Stomach (tissue), 9 donors: ENCODE data around the gene DENND2A. TPM values are rescaled to one million over a fixed set of nuclear protein-coding genes. Genes with fewer than 3 reads are reported as not detected.
"Not testable (repeated sequence)": the region's sequence is repeated elsewhere in the genome, so short reads cannot be mapped to it uniquely, and the experiment has no call there.

ENCODE experiments used
- DNase-seq, 2 donors: peaks; one replicate each; pipeline versions ENCODE4 v3.0.0 to v3.0.0-alpha.2; 2013 to 2019
- H3K27ac ChIP-seq, 5 donors: fragments of 200-600 bp in 4 of 5; sonication (generic) in 4 of 5; one replicate each; pipeline ENCODE4 v1.5.1; 2013 to 2019; ENCODE audit warnings: mild to moderate bottlenecking in 1 of 5, moderate library complexity in 1 of 5
- H3K27me3 ChIP-seq, 3 donors: fragments of 200-600 bp; sonication (generic); one replicate each; pipeline ENCODE4 v1.5.1; 2017 to 2019; ENCODE audit warnings: mixed run types in 1 of 3
- H3K36me3 ChIP-seq, 4 donors: fragments of 200-600 bp; sonication (generic); 1 replicate in 3 of 4; 2 replicates in 1 of 4; pipeline ENCODE4 v1.5.1; 2016 to 2019
- H3K4me1 ChIP-seq, 4 donors: fragments of 200-600 bp; sonication (generic); one replicate each; pipeline ENCODE4 v1.5.1; 2016 to 2019
- H3K4me3 ChIP-seq, 4 donors: fragments of 200-600 bp; sonication (generic) in 3 of 4; one replicate each; pipeline ENCODE4 v1.5.1; 2016 to 2019; ENCODE audit warnings: mild to moderate bottlenecking in 1 of 4
- H3K9me3 ChIP-seq, 4 donors: fragments of 200-600 bp; sonication (generic); one replicate each; pipeline ENCODE4 v1.5.1; 2016 to 2019
- CTCF ChIP-seq, 7 experiments: fragments of 450-650 bp in 4 of 7; fragments of 200-600 bp in 3 of 7; sonication (generic) in 3 of 7; IDR thresholded peaks; one replicate each; pipeline ENCODE4 v1.5.1; 2016 to 2019; ENCODE audit warnings: antibody characterized with exemption in 7 of 7, control low read depth in 2 of 7, mild to moderate bottlenecking in 1 of 7
- EP300 ChIP-seq: sonication (generic); formaldehyde crosslinking; IDR thresholded peaks from one replicate; pipeline ENCODE4 v1.6.1; 2017; ENCODE audit warnings: antibody characterized with exemption
- POLR2A ChIP-seq, 4 donors: fragments of 450-650 bp; IDR thresholded peaks; one replicate each; pipeline ENCODE4 v1.6.1; 2016; ENCODE audit warnings: antibody characterized with exemption in 4 of 4, control low read depth in 2 of 4, mild to moderate bottlenecking in 1 of 4, moderate library complexity in 1 of 4
- POLR2AphosphoS5 ChIP-seq, 3 donors: sonication (generic); formaldehyde crosslinking; IDR thresholded peaks; one replicate each; pipeline ENCODE4 v1.6.1; 2016; ENCODE audit warnings: antibody characterized with exemption in 3 of 3
- WGBS, 5 donors: extraction: QIAGEN DNeasy Blood & Tissue Kit in 3 of 5; methylation state at CpG; one replicate each; pipeline versions ENCODE4 v1.1.5 to v1.1.7; 2013 to 2018; 5-methylcytosine and 5-hydroxymethylcytosine counted together
- intact Hi-C: fragments of 100-400 bp; cut with DNase I; formaldehyde crosslinking; loops from one replicate; pipeline ENCODE4 v1.15.1; 2023; ENCODE audit warnings: low total_unique reads
- polyA plus RNA-seq, 3 donors: library from polyadenylated mRNA; stranded (reverse); fragments of 200-250 nt; gene quantifications; one replicate each; pipeline ENCODE4 v1.2.3, GENCODE V29; 2013
- total RNA-seq, 5 donors: library from RNA; depleted of rRNA; stranded (reverse); fragments of >200 nt; gene quantifications; one replicate each; pipeline versions ENCODE4 v1.1.0 to v1.2.3, GENCODE V29; 2014 to 2016
- donor health status: healthy with polysubstance abuse.
- donor health status: Bipolar disorder and iron deficiency.
- donor health status: healthy.

DENND2A gene
- total and polyA plus RNA-seq, 8 donors, result 1.8 to 17.8 (median 6.5) TPM

- no peaks in the 10 kb centered on the region for H3K9me3 ChIP-seq
- H3K4me1 ChIP-seq, result no peaks in the 10 kb centered on the region
- peaks cover 0 to 22% (median 7%) of the 10 kb centered on the region in 4 donors for H3K36me3 ChIP-seq
- TF ChIP-seq POLR2AphosphoS5 (IDR thresholded peaks at IDR 0.05) (no peak), CTCF (IDR thresholded peaks at IDR 0.05) (no peak), POLR2A (IDR thresholded peaks at IDR 0.05) (no peak), EP300 (no peak)
- 37 to 75% (median 59%) methylated on average over 1 of the region's 1 CpG for WGBS, 5 donors
- no peak overlapping the region for H3K27ac ChIP-seq
- H3K27me3 ChIP-seq, result no peaks in the 10 kb centered on the region
- no peak for DNase-seq
- H3K4me3 ChIP-seq, result no peak overlapping the region
- intact Hi-C loops, result no loop called here
These were observed 64.0 kb downstream of the DENND2A start for GRCh38 chr7:140576589-140576988.

GRCh38 chr7:140571538-140572122, 69.0 kb downstream of the DENND2A start:
- Histone ChIP-seq H3K27me3 (no peaks in the 10 kb centered on the region), H3K4me1 (peaks cover 6 to 19% (median 12%) of the 10 kb centered on the region in 4 donors), H3K4me3 (no peak overlapping the region), H3K9me3 (no peaks in the 10 kb centered on the region), H3K36me3 (peaks cover 0 to 16% (median 7%) of the 10 kb centered on the region in 4 donors), H3K27ac (no peak overlapping the region)
- intact Hi-C loops, result no loop called here
- DNase-seq, result no peak
- TF ChIP-seq EP300, result no peak
- no peak for TF ChIP-seq POLR2A (IDR thresholded peaks at IDR 0.05)
- TF ChIP-seq CTCF (IDR thresholded peaks at IDR 0.05), result no peak
- no peak for TF ChIP-seq POLR2AphosphoS5 (IDR thresholded peaks at IDR 0.05)
- 85 to 91% (median 89%) methylated on average over 5 of the region's 5 CpGs for WGBS, 5 donors

GRCh38 chr7:140570120-140570519, 70.5 kb downstream of the DENND2A start:
- Histone ChIP-seq H3K27ac (no peak overlapping the region), H3K27me3 (no peaks in the 10 kb centered on the region), H3K4me1 (peaks cover 6 to 22% (median 14%) of the 10 kb centered on the region in 4 donors), H3K36me3 (peaks cover 0 to 16% (median 7%) of the 10 kb centered on the region in 4 donors), H3K4me3 (no peak overlapping the region), H3K9me3 (no peaks in the 10 kb centered on the region)
- intact Hi-C loops, result no loop called here
- no peak for DNase-seq
- WGBS, 5 donors, result 84 to 97% (median 88%) methylated on average over 10 of the region's 10 CpGs
- TF ChIP-seq POLR2AphosphoS5 (IDR thresholded peaks at IDR 0.05), result no peak
- TF ChIP-seq POLR2A (IDR thresholded peaks at IDR 0.05), result no peak
- no peak for TF ChIP-seq EP300
- TF ChIP-seq CTCF (IDR thresholded peaks at IDR 0.05), result no peak

- WGBS, 5 donors, result 90 to 96% (median 92%) methylated on average over 17 of the region's 17 CpGs
- peaks cover 6 to 22% (median 14%) of the 10 kb centered on the region in 4 donors for H3K4me1 ChIP-seq
- H3K36me3 ChIP-seq, result peaks cover 0 to 12% (median 2%) of the 10 kb centered on the region in 4 donors
- intact Hi-C loops, result no loop called here
- TF ChIP-seq POLR2A (IDR thresholded peaks at IDR 0.05) (no peak), EP300 (no peak), POLR2AphosphoS5 (IDR thresholded peaks at IDR 0.05) (no peak), CTCF (IDR thresholded peaks at IDR 0.05) (no peak)
- DNase-seq, result no peak
- H3K4me3 ChIP-seq, result no peak overlapping the region
- no peaks in the 10 kb centered on the region for H3K27me3 ChIP-seq
- H3K27ac ChIP-seq, result peak overlapping the region in 2 of 5 donors; percentile 36 to 43
- no peaks in the 10 kb centered on the region for H3K9me3 ChIP-seq
These were observed 72.4 kb downstream of the DENND2A start for GRCh38 chr7:140568021-140568813.

- H3K27ac ChIP-seq, result peak overlapping the region in 1 of 5 donors; percentile 1
- H3K27me3 ChIP-seq, H3K9me3 ChIP-seq, H3K36me3 ChIP-seq, DNase-seq, intact Hi-C loops, H3K4me3 ChIP-seq: not testable (repeated sequence)
- H3K4me1 ChIP-seq, result peaks cover 6 to 22% (median 14%) of the 10 kb centered on the region in 4 donors
- 73 to 92% (median 81%) methylated on average over 6 of the region's 6 CpGs for WGBS, 5 donors
These were observed 74.4 kb downstream of the DENND2A start for GRCh38 chr7:140566186-140566585.

GRCh38 chr7:140565761-140566160, 74.9 kb downstream of the DENND2A start:
- WGBS, 5 donors, result 81 to 93% (median 87%) methylated on average over 5 of the region's 5 CpGs
- H3K4me3 ChIP-seq, H3K27me3 ChIP-seq, intact Hi-C loops, DNase-seq, H3K9me3 ChIP-seq, H3K36me3 ChIP-seq: not testable (repeated sequence)
- Histone ChIP-seq H3K4me1 (peaks cover 6 to 22% (median 14%) of the 10 kb centered on the region in 4 donors), H3K27ac (peak overlapping the region in 1 of 5 donors; percentile 1)
